Prostate gland (tissue), 2 donors: ENCODE measurements around the gene GADD45A.

Experiments
- POLR2A ChIP-seq: fragments of 450-650 bp; IDR thresholded peaks from one replicate; pipeline ENCODE4 v1.6.1; 2016; ENCODE audit warnings: antibody characterized with exemption, mild to moderate bottlenecking
- POLR2AphosphoS5 ChIP-seq: sonication (generic); formaldehyde crosslinking; IDR thresholded peaks from one replicate; pipeline ENCODE4 v1.6.1; 2017; ENCODE audit warnings: antibody characterized with exemption
- TF ChIP-seq, protein P1 (sequence below), 4 experiments: fragments of 200-600 bp in 2 of 4; fragments of 450-650 bp in 2 of 4; sonication (generic) in 2 of 4; IDR thresholded peaks; 1 replicate in 3 of 4; 2 replicates in 1 of 4; pipeline ENCODE4 v1.5.1; 2016 to 2019; ENCODE audit warnings: antibody characterized with exemption in 4 of 4, mild to moderate bottlenecking in 2 of 4, moderate library complexity in 2 of 4

DNA sequence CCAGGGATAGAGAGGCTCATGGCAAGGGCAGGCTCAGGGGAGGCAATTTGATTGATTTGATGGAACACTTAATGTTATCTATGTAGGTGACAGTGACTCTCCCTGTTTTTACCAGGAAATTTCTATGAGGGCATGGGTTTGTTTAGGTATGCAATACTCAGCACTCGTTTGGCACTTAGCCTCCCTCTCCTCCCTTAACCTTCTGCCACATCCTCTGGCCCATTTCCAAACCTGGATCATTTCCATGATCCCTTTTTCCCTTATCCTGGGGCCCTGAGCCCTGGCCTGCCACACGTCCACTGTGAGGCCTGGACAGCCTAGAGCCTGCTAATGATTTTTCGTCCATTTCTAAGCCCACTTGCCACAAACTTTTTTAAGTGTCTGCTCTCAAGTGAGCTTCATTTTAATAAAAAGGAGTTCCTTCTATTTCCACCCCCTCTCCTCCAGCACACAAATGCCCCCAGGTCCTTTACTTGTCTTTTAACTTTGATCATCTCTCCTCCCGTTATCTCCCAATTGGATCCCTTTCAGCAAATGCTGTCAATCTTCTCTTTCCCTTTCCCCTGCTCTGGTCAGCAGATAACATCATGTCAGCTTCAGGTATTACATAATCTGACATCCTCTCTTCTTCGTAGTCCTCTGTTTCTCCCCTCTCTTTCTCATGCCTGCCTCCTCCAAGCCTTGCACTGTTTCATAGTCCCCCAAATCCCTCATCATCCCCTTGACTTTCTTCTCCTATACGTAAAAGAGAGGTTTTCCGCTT, 37.8 kb upstream of the GADD45A start:
- TF ChIP-seq, protein P1, sequence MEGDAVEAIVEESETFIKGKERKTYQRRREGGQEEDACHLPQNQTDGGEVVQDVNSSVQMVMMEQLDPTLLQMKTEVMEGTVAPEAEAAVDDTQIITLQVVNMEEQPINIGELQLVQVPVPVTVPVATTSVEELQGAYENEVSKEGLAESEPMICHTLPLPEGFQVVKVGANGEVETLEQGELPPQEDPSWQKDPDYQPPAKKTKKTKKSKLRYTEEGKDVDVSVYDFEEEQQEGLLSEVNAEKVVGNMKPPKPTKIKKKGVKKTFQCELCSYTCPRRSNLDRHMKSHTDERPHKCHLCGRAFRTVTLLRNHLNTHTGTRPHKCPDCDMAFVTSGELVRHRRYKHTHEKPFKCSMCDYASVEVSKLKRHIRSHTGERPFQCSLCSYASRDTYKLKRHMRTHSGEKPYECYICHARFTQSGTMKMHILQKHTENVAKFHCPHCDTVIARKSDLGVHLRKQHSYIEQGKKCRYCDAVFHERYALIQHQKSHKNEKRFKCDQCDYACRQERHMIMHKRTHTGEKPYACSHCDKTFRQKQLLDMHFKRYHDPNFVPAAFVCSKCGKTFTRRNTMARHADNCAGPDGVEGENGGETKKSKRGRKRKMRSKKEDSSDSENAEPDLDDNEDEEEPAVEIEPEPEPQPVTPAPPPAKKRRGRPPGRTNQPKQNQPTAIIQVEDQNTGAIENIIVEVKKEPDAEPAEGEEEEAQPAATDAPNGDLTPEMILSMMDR (IDR thresholded peaks at IDR 0.05): no peak
- TF ChIP-seq POLR2AphosphoS5: no peak
- no peak for TF ChIP-seq POLR2A
